GM23338 (cell line): Measurements from ENCODE around the gene SCG5. TPM values are rescaled to one million over a fixed set of nuclear protein-coding genes. Genes with fewer than 3 reads are reported as not detected.

ENCODE experiments used
- ATAC-seq: fragments of 200-7000 bp; cut with Tn5 transposase; 3 replicates; pipeline ENCODE4 v1.9.1; 2020
- DNase-seq: peaks from one replicate; pipeline ENCODE4 v3.0.0-alpha.2; 2015; ENCODE audit warnings: low spot score
- H2AFZ ChIP-seq: fragments of 200-600 bp; sonication (generic); 2 replicates; pipeline ENCODE4 v1.8.0; 2016; ENCODE audit warnings: antibody characterized with exemption, mild to moderate bottlenecking, moderate library complexity
- H3F3A ChIP-seq: fragments of 200-600 bp; sonication (generic); replicated peaks from 2 replicates; pipeline ENCODE4 v1.8.0; 2017; ENCODE audit warnings: antibody characterized with exemption, mixed run types, low read depth
- H3K27ac ChIP-seq: fragments of 200-600 bp; sonication (generic); 2 replicates; pipeline ENCODE4 v1.6.1; 2016; ENCODE audit warnings: low read depth
- H3K27me3 ChIP-seq: fragments of 200-600 bp; sonication (generic); 2 replicates; pipeline ENCODE4 v1.8.0; 2016; ENCODE audit warnings: mild to moderate bottlenecking, mixed run types, moderate library complexity; ENCODE audit not compliant: insufficient read depth
- H3K36me3 ChIP-seq: fragments of 200-600 bp; sonication (generic); 2 replicates; pipeline ENCODE4 v1.8.0; 2016; ENCODE audit warnings: mild to moderate bottlenecking; ENCODE audit not compliant: insufficient read depth
- H3K4me1 ChIP-seq: fragments of 200-600 bp; sonication (generic); 2 replicates; pipeline ENCODE4 v1.8.0; 2016; ENCODE audit warnings: mild to moderate bottlenecking, moderate library complexity; ENCODE audit not compliant: insufficient read depth
- H3K4me2 ChIP-seq: fragments of 200-600 bp; sonication (generic); 2 replicates; pipeline ENCODE4 v1.7.1; 2017; ENCODE audit warnings: mixed run types
- H3K4me3 ChIP-seq: fragments of 200-600 bp; sonication (generic); 2 replicates; pipeline ENCODE4 v1.6.1; 2016; ENCODE audit warnings: mixed run types
- H3K79me2 ChIP-seq: fragments of 200-600 bp; sonication (generic); replicated peaks from 2 replicates; pipeline ENCODE4 v1.8.0; 2017; ENCODE audit warnings: mild to moderate bottlenecking; ENCODE audit not compliant: insufficient read depth
- H3K9me2 ChIP-seq: fragments of 200-600 bp; sonication (generic); 2 replicates; pipeline ENCODE4 v1.8.0; 2017; ENCODE audit not compliant: insufficient read depth
- H4K20me1 ChIP-seq: fragments of 200-600 bp; sonication (generic); replicated peaks from 2 replicates; pipeline ENCODE4 v1.8.0; 2017; ENCODE audit warnings: mild to moderate bottlenecking; ENCODE audit not compliant: insufficient read depth
- H3K27ac Mint-ChIP-seq: 2 replicates; pipeline ENCODE4 v1.8.0; 2020; ENCODE audit warnings: inconsistent platforms, mild to moderate bottlenecking, moderate library complexity, mixed read lengths
- H3K27me3 Mint-ChIP-seq: 3 replicates; pipeline ENCODE4 v1.8.0; 2022; ENCODE audit warnings: low read depth, mild to moderate bottlenecking, moderate library complexity, mixed read lengths, inconsistent platforms; ENCODE audit not compliant: insufficient read depth, poor library complexity
- H3K36me3 Mint-ChIP-seq: 3 replicates; pipeline ENCODE4 v1.8.0; 2021; ENCODE audit warnings: low read depth, mild to moderate bottlenecking, inconsistent platforms, moderate library complexity, mixed read lengths
- H3K4me1 Mint-ChIP-seq: 3 replicates; pipeline ENCODE4 v1.8.0; 2020; ENCODE audit warnings: mild to moderate bottlenecking, inconsistent platforms, mixed read lengths
- H3K4me3 Mint-ChIP-seq: 3 replicates; pipeline ENCODE4 v1.8.0; 2021; ENCODE audit warnings: moderate library complexity, mild to moderate bottlenecking, inconsistent platforms, mixed read lengths
- H3K9me3 Mint-ChIP-seq: 3 replicates; pipeline ENCODE4 v1.8.0; 2020; ENCODE audit warnings: moderate library complexity, mild to moderate bottlenecking, inconsistent platforms, mixed read lengths
- CREB1 ChIP-seq: fragments of 250-450 bp; sonication (Bioruptor Pico); IDR thresholded peaks from 2 replicates; pipeline ENCODE4 v1.5.0; 2020; ENCODE audit warnings: low read depth, mild to moderate bottlenecking, moderate library complexity
- EZH2 ChIP-seq: fragments of 200-600 bp; sonication (generic); IDR thresholded peaks from one replicate; pipeline ENCODE4 v1.8.0; 2017; ENCODE audit warnings: antibody characterized with exemption, mild to moderate bottlenecking, low read depth; ENCODE audit not compliant: unreplicated experiment
- JUNB ChIP-seq: IDR thresholded peaks from one replicate; pipeline ENCODE4 v1.6.1; 2016; ENCODE audit warnings: antibody characterized with exemption; ENCODE audit not compliant: unreplicated experiment
- REST ChIP-seq: IDR thresholded peaks from one replicate; pipeline ENCODE4 v1.6.1; 2018; ENCODE audit warnings: antibody characterized with exemption; ENCODE audit not compliant: unreplicated experiment
- STAT1 ChIP-seq: IDR thresholded peaks from one replicate; pipeline ENCODE4 v1.6.1; 2016; ENCODE audit warnings: antibody characterized with exemption; ENCODE audit not compliant: unreplicated experiment
- ZNF114 ChIP-seq: fragments of 250-450 bp; sonication (Bioruptor Pico); IDR thresholded peaks from 2 replicates; pipeline ENCODE4 v1.5.0; 2020; ENCODE audit warnings: mild to moderate bottlenecking, moderate library complexity
- polyA plus RNA-seq: library from polyadenylated mRNA; unstranded; fragments of >200 nt; fragmentation: Nextera tagmentation; extraction: Ambion mirVana; gene quantifications from 2 replicates; pipeline ENCODE4 v1.2.1, GENCODE V29; 2016
- total RNA-seq: library from RNA; depleted of rRNA; stranded (reverse); fragments of >200 nt; shearing (Covaris generic); gene quantifications from 2 replicates; pipeline ENCODE4 v1.2.3, GENCODE V29; 2014
- TF ChIP-seq, protein P1 (sequence below), 2 experiments: fragments of 200-600 bp in 1 of 2; sonication (generic) in 1 of 2; conservative IDR thresholded peaks; 2 replicates each; pipeline versions ENCODE4 v1.5.1 to v1.6.1; 2016 to 2017; ENCODE audit warnings: antibody characterized with exemption in 2 of 2, low read depth in 2 of 2, mild to moderate bottlenecking in 2 of 2, moderate library complexity in 1 of 2

The SCG5 gene
- total and polyA plus RNA-seq, 2 experiments from 2014 or later: 48.1 to 73.3 TPM

DNA sequence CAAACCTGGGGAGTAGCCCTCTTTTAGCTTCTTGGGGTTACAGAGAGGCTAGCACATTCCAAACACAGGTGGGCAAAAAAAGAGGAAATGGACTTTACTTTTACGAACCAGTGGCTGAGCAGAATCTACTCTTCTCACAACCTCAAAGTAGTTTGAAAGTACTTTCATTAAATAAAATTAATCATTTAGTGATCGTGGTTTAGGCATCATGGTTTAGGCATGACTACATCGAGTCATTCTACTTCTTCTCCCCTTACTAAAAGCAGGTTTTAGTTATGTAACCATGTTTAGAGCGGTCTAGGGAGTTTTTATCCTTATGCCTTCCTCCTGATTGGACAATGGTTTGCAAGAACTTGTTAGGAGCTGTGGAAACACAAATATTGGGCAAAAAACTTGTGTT is 73.8 kb downstream of the SCG5 start:
- TF ChIP-seq, protein P1, sequence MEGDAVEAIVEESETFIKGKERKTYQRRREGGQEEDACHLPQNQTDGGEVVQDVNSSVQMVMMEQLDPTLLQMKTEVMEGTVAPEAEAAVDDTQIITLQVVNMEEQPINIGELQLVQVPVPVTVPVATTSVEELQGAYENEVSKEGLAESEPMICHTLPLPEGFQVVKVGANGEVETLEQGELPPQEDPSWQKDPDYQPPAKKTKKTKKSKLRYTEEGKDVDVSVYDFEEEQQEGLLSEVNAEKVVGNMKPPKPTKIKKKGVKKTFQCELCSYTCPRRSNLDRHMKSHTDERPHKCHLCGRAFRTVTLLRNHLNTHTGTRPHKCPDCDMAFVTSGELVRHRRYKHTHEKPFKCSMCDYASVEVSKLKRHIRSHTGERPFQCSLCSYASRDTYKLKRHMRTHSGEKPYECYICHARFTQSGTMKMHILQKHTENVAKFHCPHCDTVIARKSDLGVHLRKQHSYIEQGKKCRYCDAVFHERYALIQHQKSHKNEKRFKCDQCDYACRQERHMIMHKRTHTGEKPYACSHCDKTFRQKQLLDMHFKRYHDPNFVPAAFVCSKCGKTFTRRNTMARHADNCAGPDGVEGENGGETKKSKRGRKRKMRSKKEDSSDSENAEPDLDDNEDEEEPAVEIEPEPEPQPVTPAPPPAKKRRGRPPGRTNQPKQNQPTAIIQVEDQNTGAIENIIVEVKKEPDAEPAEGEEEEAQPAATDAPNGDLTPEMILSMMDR (conservative IDR thresholded peaks at IDR 0.05; ENCODE audit: low read depth in 2 of 2): no peak
- TF ChIP-seq STAT1 (no peak), ZNF114 (no peak), EZH2 (no peak), REST (no peak), JUNB (no peak)
- H3K27me3 Mint-ChIP-seq: peaks cover 45% of the 10 kb centered on the region
- ATAC-seq: no peak

GRCh38 chr15:32716216-32716914 is 74.9 kb downstream of the SCG5 start:
- Histone ChIP-seq H3K27ac (no peak overlapping the region), H3K79me2 (no peaks in the 10 kb centered on the region), H3K4me2 (peak overlapping the region; percentile 88), H3K4me3 (peak overlapping the region; percentile 70), H3K9me2 (no peaks in the 10 kb centered on the region), H3K36me3 (no peaks in the 10 kb centered on the region), H3K27me3 (peaks cover 79% of the 10 kb centered on the region), H3F3A (no peaks in the 10 kb centered on the region; the same call in 1 of the 2 replicates), H4K20me1 (no peaks in the 10 kb centered on the region), H2AFZ (no peak overlapping the region), H3K4me1 (peaks cover 26% of the 10 kb centered on the region)
- H3K27ac Mint-ChIP-seq: no peak overlapping the region
- H3K36me3 Mint-ChIP-seq: no peaks in the 10 kb centered on the region; the same call in 2 of the 3 replicates
- TF ChIP-seq CREB1 (CRISPR knock-in tag) (no peak), EZH2 (peak; percentile 74)
- peaks cover 55% of the 10 kb centered on the region for H3K27me3 Mint-ChIP-seq
- 0 out of 3 replicates have a peak, but pooled peaks cover 2% of the 10 kb centered on the region for H3K9me3 Mint-ChIP-seq
- H3K4me1 Mint-ChIP-seq: peaks cover 22% of the 10 kb centered on the region
- DNase-seq (no peak), ATAC-seq (no peak)
- peak overlapping the region; percentile 65 for H3K4me3 Mint-ChIP-seq

More for the DNA sequence above, 73.8 kb downstream of the SCG5 start:
- no peak for DNase-seq
- no peak overlapping the region for H3K27ac ChIP-seq
- no peaks in the 10 kb centered on the region; the same call in 1 of the 2 replicates for H3F3A ChIP-seq
- no peak overlapping the region for H3K27ac Mint-ChIP-seq
- H2AFZ ChIP-seq: no peak overlapping the region
- H3K4me1 ChIP-seq: peaks cover 26% of the 10 kb centered on the region
- H3K4me2 ChIP-seq: no peak overlapping the region
- no peaks in the 10 kb centered on the region; the same call in 2 of the 3 replicates for H3K36me3 Mint-ChIP-seq
- H3K4me3 Mint-ChIP-seq: no peak overlapping the region
- H4K20me1 ChIP-seq: no peaks in the 10 kb centered on the region
- H3K9me2 ChIP-seq: no peaks in the 10 kb centered on the region
- no peaks in the 10 kb centered on the region for H3K36me3 ChIP-seq
- H3K27me3 ChIP-seq: peaks cover 68% of the 10 kb centered on the region
- peaks cover 22% of the 10 kb centered on the region for H3K4me1 Mint-ChIP-seq
- H3K79me2 ChIP-seq: no peaks in the 10 kb centered on the region
- 0 out of 3 replicates have a peak, but pooled peaks cover 2% of the 10 kb centered on the region for H3K9me3 Mint-ChIP-seq
- no peak overlapping the region for H3K4me3 ChIP-seq
